ENCODE results near the gene TTC7B.
A peak's percentile ranks its signal among the peaks of the same experiment; 100 is the strongest.

TTC7B gene

GRCh38 chr14:90499908-90500664 lies 316.1 kb downstream of the TTC7B start:
- no peak for DNase-seq

GRCh38 chr14:90499121-90499520 lies 317.1 kb downstream of the TTC7B start:
- no peak for DNase-seq

- DNase-seq: no peak
Measured at GRCh38 chr14:90498198-90498597, 318.0 kb downstream of the TTC7B start.

GRCh38 chr14:90496379-90496778 lies 319.9 kb downstream of the TTC7B start:
- no peak for DNase-seq

GRCh38 chr14:90495357-90496276 lies 320.6 kb downstream of the TTC7B start:
- DNase-seq: peak; percentile 22

- DNase-seq: no peak
Measured at GRCh38 chr14:90491911-90492531, 324.2 kb downstream of the TTC7B start.

- DNase-seq: no peak
Measured at GRCh38 chr14:90491221-90491885, 324.9 kb downstream of the TTC7B start.

GRCh38 chr14:90490720-90491050 lies 325.5 kb downstream of the TTC7B start:
- DNase-seq: no peak

- DNase-seq: no peak
Measured at GRCh38 chr14:90489916-90490719, 326.1 kb downstream of the TTC7B start.

- DNase-seq: no peak
Measured at GRCh38 chr14:90489306-90489705, 326.9 kb downstream of the TTC7B start.

GRCh38 chr14:90488256-90488655 lies 328.0 kb downstream of the TTC7B start:
- DNase-seq: no peak

GRCh38 chr14:90487462-90487861 lies 328.8 kb downstream of the TTC7B start:
- no peak for DNase-seq

- DNase-seq: no peak
Measured at GRCh38 chr14:90487031-90487430, 329.2 kb downstream of the TTC7B start.

- DNase-seq: no peak
Measured at GRCh38 chr14:90484291-90484690, 331.9 kb downstream of the TTC7B start.

- no peak for DNase-seq
Measured at GRCh38 chr14:90483571-90483974, 332.7 kb downstream of the TTC7B start.

GRCh38 chr14:90483117-90483516 lies 333.1 kb downstream of the TTC7B start:
- DNase-seq: no peak

- DNase-seq: no peak
Measured at GRCh38 chr14:90475298-90475697, 340.9 kb downstream of the TTC7B start.

All from CD4-positive, alpha-beta T cell treated with Interleukin-4 for 4 hours (primary cell).